ENCODE results near the gene VEGFA.
A peak's percentile ranks its signal among the peaks of the same experiment; 100 is the strongest.

Gene VEGFA

GRCh38 chr6:43784049-43784855 is 14.2 kb downstream of the VEGFA start:
- no peak for DNase-seq (ENCODE audit: low read depth in 2 of 3, low spot score in 2 of 3)

GRCh38 chr6:43785220-43785752 is 15.3 kb downstream of the VEGFA start:
- DNase-seq (ENCODE audit: low read depth in 2 of 3, low spot score in 2 of 3) = no peak

- no peak for DNase-seq (ENCODE audit: low read depth in 2 of 3, low spot score in 2 of 3)
Observed at GRCh38 chr6:43785904-43786303, 15.9 kb downstream of the VEGFA start.

- DNase-seq (ENCODE audit: low read depth in 2 of 3, low spot score in 2 of 3) = no peak
Observed at GRCh38 chr6:43786664-43787329, 16.8 kb downstream of the VEGFA start.

- no peak for DNase-seq (ENCODE audit: low read depth in 2 of 3, low spot score in 2 of 3)
Observed at GRCh38 chr6:43788301-43788700, 18.3 kb downstream of the VEGFA start.

GRCh38 chr6:43789447-43789846 is 19.4 kb downstream of the VEGFA start:
- DNase-seq (ENCODE audit: low read depth in 2 of 3, low spot score in 2 of 3) = no peak

GRCh38 chr6:43790031-43790430 is 20.0 kb downstream of the VEGFA start:
- DNase-seq (ENCODE audit: low read depth in 2 of 3, low spot score in 2 of 3) = no peak

- DNase-seq (ENCODE audit: low read depth in 2 of 3, low spot score in 2 of 3) = no peak
Observed at GRCh38 chr6:43791745-43792422, 21.9 kb downstream of the VEGFA start.

GRCh38 chr6:43793154-43793874 is 23.3 kb downstream of the VEGFA start:
- DNase-seq (ENCODE audit: low read depth in 2 of 3, low spot score in 2 of 3) = no peak

GRCh38 chr6:43793875-43794242 is 23.8 kb downstream of the VEGFA start:
- DNase-seq (ENCODE audit: low read depth in 2 of 3, low spot score in 2 of 3) = no peak

- no peak for DNase-seq (ENCODE audit: low read depth in 2 of 3, low spot score in 2 of 3)
Observed at GRCh38 chr6:43795421-43795820, 25.4 kb downstream of the VEGFA start.

- no peak for DNase-seq (ENCODE audit: low read depth in 2 of 3, low spot score in 2 of 3)
Observed at GRCh38 chr6:43796168-43796567, 26.2 kb downstream of the VEGFA start.

GRCh38 chr6:43796903-43797890 is 27.2 kb downstream of the VEGFA start:
- DNase-seq (ENCODE audit: low read depth in 2 of 3, low spot score in 2 of 3) = no peak

- no peak for DNase-seq (ENCODE audit: low read depth in 2 of 3, low spot score in 2 of 3)
Observed at GRCh38 chr6:43797919-43798318, 27.9 kb downstream of the VEGFA start.

GRCh38 chr6:43798688-43799444 is 28.9 kb downstream of the VEGFA start:
- DNase-seq (ENCODE audit: low read depth in 2 of 3, low spot score in 2 of 3) = peak in 1 of 3 experiments; percentile 9

- DNase-seq (ENCODE audit: low read depth in 2 of 3, low spot score in 2 of 3) = no peak
Observed at GRCh38 chr6:43799551-43800297, 29.7 kb downstream of the VEGFA start.

GRCh38 chr6:43800298-43800623 is 30.2 kb downstream of the VEGFA start:
- no peak for DNase-seq (ENCODE audit: low read depth in 2 of 3, low spot score in 2 of 3)

- DNase-seq (ENCODE audit: low read depth in 2 of 3, low spot score in 2 of 3) = no peak
Observed at GRCh38 chr6:43800746-43801494, 30.9 kb downstream of the VEGFA start.
